HG03025 (cell line): ENCODE results near the gene TMEM156.
"Not testable (repeated sequence)": the region's sequence is repeated elsewhere in the genome, so short reads cannot be mapped to it uniquely, and the experiment has no call there.

Experiments used
- ATAC-seq: cut with Tn5 transposase; IDR thresholded peaks from one replicate; pipeline ENCODE4 v1.9.1; 2021; ENCODE audit warnings: mild to moderate bottlenecking, moderate library complexity; ENCODE audit not compliant: unreplicated experiment, low FRiP score

The TMEM156 gene

DNA sequence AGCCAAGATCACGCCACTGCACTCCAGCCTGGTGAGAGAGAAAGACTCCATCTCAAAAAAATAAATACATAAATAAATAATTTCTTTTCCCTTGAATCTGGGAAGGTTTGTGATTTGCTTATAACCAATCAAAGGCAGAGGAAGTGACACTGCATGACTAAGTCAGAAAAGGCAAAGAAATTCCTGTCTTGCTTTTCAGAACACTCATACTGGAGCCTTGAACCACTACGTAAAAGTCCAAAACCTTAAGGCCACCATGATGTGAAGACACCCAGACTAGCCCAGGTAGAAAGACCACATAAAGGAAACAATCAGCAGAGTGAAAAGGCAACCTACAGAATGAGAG is 36.6 kb downstream of the TMEM156 start:
- no peak for ATAC-seq

DNA sequence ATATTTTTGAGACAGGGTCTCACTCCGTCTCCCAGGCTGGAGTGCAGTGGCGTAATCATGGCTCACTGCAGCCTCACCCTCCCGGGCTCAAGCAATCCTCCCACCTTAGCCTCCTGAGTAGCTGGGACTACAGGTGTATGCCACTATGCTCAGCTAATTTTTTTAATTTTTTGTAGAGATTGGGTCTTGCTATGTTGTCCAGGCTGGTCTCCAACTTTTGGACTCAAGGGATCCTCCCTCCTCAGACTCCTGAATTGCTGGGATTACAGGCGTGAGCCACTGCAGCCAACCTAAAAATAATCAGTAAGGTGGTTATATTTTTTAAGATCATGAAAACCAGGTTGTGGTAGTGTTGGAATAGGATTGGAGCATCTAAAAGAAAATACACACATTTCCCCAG is 38.1 kb downstream of the TMEM156 start:
- no peak for ATAC-seq

DNA sequence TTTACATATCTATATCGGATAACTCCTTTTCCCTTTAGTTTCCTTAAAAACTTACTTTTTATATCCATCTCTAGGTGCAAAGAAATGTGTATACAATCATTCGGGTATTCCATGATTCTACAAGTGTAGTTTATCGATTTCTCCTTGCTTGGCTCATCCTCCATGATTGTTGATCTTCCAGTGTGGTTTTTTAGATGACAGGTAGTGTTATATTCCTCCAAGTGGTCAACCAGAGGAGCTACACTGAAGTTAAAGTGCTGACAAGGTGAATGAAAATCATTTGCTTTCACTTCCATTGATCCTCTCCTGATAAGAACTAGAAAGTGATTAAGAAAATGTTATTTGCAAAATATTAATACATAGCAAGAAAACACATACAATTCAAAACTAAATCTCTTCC is 38.5 kb downstream of the TMEM156 start:
- no peak for ATAC-seq

DNA sequence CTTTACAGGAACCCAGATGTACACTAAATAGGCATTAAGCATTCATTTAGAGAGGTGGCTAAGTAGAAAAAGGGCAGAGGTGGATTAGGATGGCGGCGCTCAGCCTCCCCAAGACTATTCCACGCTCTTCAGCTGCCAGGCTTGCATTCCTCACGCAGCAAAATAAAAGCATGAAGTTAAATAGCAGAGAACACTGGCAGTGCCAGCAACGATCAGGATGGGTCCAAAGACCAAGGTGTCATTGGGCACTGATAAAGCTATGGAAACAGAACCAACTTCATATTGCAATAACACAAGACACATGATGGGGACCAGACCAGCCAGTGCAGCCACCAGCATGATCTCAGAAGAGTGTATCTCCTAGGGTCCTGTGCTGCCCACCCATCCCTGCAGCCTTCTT is 42.0 kb downstream of the TMEM156 start:
- ATAC-seq, result no peak

DNA sequence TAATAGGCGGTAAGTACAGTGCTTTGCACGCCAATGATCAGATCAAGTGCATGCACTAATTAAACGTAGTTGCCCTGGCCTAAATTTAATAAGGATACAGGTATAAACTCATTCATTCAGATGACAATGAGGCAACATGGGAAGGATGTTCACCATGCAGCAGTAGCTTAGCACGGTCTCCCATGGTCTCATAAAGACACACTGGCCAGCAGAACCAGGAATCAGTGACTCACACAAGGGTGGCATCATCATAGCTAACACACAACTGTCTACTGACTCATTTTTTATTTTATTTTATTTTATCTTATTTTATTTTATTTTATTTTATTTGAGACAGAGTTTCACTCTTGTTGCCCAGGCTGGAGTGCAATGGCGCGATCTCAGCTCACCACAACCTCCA is 42.7 kb downstream of the TMEM156 start:
- ATAC-seq, result no peak

DNA sequence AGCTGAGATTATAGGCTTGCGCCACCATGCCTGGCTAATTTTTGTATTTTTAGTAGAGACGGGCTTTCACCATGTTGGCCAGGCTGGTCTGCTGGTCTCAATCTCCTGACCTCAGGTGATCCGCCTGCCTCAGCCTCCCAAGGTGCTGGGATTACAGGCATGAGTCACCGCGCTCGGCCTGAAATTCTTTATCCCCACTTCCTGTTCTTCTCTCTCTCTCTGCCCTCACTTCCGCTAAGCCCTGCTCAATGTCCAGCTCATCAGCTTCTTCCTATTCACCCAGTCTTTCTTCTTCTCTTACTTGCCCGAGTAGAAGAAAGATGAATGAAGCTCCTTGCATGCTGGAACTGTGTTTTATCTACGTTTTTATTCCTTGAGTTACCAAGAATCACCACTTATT is 43.9 kb downstream of the TMEM156 start:
- not testable (repeated sequence) for ATAC-seq

DNA sequence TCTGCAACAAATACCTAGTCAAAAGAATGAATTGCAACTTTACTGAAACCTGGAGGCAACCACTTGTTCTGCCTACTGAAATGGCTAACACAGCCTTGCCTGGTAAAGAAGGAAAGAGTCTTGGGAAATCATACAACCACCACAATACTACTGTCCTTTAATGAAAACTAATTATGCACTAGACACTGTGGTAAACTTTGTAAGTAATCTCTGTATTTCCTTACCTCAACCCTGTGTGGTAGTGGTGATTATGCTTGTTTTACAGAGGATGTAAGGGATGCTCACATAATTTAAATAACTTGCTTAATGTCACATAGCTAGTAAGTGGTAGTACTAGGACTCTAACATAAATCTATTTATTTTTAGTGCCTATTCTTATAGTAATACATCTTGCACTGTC is 44.7 kb downstream of the TMEM156 start:
- ATAC-seq, result no peak

DNA sequence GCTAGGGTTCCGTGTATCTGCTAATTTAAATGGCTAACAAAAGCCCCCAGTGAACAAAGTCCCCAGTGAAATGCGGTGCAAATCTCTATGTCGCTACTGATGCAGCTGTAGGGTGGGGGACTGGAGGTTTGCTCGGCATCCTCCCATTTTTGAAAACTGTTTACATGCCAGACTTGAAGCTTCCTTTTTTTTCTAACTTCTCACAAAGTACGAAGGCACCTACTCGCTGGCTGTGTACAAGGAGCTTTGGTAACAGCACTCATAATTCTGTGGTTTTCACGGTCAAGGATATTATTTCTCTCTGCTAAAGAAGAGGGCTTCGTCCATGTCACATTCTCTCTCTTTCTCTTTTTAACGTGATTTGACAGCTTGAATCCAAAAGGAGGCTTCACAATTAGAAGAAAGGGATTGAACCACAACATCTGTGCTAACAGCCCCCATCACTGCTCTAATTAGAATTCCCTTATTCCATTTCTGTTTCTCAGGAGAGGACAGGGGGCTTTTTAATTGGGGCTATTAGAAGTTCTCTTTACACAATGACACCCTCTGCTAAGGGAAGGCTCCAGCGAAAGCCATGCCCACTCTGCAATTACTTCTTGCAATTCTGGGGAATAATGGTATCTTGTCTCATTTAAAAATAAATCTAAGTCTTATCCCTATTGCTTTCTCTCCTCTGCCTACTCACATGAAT is 46.7 kb downstream of the TMEM156 start:
- ATAC-seq, result no peak

DNA sequence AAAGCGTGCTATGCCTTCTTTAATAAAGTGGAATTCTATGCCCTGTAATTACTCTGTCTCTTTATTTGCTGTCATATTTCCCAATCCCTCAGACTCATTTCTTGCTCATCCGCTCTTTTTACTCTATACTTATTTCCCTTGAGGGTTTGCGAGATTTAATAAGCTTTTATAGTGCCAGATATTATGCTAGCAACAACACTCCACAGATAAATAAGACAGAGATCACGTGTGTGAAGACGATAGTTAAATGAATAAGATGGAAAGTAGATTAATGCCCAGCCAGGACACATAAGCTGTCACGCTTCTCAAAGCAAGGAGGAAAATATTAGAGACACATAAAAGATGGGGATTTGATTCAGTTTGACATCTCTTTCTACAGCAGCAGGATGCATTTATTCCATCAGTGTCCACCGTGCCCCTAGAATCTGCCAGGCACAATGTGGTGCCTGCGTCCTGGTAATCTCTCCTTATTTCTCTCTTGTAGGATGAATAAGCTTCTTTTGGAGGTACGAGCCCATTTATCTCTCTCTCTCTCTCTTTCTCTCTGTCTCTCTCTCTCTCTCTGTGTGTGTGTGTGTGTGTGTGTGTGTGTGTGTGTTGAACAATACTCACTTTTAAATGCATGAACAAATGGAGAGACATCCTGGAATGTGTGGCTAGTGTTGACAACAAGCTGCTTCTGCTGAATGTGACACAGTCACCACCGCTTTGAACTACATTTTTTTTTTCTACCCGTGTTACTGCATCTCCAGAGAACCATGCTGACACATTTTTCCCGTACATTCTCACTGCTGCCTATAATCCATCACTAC is 48.2 kb downstream of the TMEM156 start:
- no peak for ATAC-seq

DNA sequence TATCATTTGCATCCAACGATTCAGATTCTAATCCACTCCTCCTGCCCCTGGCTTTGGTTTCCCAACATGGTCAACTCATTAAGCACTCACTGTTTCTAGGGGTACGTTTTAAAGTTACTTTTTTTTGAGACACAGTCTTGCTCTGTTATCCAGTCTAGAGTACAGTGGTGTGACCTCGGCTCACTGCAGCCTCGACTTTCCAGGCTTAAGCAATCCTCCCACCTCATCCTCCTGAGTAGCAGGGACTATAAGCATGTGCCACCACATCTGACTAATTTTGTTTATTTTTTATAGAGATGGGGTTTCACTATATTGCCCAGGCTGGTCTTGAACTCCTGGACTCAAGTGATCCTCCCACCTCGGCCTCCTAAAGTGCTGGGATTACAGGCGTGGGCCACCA is 48.9 kb downstream of the TMEM156 start:
- ATAC-seq, result no peak

DNA sequence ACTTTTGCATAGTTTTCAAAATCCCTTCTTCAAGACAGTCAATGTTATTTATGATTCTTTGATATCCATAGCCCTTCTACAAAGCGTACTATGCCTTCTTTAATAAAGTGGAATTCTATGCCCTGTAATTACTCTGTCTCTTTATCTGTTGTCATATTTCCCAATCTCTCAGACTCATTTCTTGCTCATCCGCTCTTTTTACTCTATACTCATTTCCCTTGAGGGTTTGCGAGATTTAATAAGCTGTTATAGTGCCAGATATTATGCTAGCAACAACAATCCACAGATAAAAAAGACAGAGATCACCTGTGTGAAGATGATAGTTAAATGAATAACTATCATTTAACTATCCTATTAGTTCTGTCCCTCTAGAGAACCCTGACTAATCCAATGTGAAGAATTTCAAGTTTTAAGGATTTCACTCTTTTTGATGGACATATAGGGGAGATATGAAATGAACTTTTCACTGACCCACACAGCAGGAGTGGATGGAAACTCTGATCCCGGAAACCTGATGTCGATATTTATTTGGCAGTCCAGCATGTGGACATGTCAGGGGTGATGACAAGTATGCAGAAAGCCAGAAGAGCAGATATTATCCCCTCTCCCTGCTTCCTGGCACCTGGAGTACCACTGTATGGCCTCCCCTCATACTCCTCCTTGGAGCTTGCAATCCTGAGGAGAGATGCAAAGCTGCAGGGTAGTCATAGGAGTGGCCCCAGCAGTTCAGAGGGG is 49.7 kb downstream of the TMEM156 start:
- no peak for ATAC-seq

DNA sequence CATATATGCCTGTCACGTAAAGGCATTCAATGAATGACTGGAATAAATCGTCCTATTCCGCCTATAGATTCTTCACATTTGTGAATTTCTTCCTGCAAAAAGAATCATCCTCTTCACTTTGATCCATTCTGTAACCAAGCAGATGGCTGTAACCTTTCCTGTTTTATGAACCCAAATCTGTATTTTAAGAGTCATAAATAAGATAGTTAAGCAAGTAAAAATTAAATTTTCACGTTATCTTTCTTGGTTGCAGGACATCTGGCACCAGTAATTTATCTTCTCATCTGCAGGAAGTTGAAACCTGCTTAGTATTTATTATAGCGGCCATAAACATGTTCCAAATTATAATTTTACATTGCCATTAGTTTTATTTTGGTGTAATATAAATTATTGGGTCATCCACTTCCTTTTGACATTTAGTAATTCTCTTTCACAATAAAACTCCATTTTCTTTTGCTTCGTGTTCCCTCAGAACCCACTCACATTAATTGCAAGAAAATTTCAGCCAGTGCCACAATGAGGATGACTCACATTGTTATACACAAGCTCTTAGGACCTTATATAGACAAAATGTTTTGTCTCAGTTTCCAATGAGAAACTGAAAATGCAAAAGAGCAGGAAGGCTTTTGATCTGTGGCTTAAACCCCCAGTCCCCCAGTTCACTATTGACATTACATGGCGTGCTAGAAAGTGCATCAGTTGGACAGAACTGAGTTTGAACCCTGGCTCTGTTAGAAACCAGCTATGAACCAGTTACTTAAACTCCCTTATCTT is 51.1 kb downstream of the TMEM156 start:
- no peak for ATAC-seq

DNA sequence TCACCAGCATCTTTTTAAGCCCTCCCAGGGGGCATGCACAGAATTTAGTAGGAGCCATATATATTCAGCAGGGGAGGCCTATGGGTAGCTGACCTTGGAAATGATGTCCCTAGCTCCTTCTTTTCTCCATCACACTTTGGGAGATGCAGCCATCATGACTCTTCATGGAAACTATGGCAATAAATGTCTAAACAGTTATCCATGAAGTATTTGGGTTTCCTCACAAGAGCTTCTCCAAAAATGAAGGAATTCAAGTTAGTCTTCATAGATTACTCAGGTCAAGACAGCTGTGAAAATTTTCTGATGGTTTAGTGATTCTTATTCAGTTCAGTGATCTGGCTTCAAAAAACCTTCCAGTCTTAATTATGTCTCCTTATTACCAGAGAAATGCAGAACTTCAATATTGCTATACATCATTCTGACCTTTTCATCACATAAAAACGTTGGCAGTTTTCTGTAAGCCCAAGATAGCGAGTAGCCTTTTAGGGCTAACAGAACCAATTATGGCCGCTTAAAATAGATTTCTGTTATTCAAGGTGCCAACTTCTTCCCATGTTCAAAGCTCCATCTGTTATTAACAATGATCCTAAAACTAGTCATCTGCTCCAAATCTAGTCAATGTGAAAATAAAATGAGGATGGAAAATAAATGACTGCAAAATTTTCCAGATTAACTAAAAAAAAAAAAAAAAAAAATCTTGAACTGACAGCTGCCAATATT is 52.5 kb downstream of the TMEM156 start:
- ATAC-seq, result no peak

DNA sequence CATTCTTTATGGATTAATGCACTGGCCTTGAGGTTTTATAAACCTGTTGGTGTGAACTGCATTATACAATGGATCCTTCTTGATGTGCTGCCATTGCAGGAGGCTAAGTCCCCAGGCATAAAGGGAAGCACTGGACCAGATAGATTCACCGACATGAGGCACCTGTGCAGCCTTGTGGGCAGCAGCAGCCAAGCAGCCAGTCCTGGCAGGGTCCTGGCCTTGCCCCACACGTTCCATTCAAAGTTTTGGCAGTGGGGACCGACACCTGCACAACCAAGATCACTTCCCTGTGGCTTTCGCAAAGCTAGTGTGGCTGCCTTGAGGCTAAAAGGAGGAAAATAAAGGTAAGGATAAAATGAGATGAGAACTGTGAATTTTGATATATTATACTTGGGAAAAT is 53.1 kb downstream of the TMEM156 start:
- no peak for ATAC-seq

DNA sequence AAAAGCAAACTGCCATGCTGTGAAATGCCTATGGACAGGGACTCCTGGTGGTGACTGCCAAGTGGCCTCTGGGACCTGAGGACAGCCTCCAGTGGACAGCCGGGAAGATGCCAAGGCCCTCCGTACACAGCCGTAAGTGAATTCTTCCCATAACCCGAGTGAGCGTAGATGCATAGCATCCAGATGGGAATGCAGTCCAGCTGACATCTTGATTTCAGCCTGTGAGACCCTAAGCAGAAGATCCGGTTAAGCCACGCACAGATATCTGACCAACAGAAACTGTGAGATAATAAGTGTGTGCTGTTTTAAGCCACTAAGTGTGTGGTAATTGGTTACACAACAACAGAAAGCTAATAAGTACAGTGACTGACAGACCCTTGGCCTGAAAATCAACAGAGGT is 55.9 kb downstream of the TMEM156 start:
- ATAC-seq, result no peak

DNA sequence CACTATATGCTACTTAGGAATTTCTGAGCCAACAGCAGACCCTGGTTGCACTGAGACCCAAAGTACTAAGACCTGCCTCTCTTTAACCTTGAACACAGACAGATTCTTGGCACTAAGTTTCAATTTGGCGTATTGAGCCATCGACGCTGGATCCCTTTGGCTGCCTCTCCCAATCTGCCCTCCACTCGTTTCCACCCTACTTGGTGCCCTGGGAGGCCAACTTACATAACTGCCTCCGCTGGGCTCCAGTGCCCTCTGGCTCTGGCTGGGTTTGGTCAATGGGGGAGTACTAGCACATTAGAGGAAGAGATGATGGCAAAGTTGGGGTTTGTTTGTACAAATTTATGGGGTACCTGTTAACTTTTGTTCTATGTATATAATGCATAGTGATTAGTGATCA is 63.5 kb downstream of the TMEM156 start:
- ATAC-seq, result no peak

DNA sequence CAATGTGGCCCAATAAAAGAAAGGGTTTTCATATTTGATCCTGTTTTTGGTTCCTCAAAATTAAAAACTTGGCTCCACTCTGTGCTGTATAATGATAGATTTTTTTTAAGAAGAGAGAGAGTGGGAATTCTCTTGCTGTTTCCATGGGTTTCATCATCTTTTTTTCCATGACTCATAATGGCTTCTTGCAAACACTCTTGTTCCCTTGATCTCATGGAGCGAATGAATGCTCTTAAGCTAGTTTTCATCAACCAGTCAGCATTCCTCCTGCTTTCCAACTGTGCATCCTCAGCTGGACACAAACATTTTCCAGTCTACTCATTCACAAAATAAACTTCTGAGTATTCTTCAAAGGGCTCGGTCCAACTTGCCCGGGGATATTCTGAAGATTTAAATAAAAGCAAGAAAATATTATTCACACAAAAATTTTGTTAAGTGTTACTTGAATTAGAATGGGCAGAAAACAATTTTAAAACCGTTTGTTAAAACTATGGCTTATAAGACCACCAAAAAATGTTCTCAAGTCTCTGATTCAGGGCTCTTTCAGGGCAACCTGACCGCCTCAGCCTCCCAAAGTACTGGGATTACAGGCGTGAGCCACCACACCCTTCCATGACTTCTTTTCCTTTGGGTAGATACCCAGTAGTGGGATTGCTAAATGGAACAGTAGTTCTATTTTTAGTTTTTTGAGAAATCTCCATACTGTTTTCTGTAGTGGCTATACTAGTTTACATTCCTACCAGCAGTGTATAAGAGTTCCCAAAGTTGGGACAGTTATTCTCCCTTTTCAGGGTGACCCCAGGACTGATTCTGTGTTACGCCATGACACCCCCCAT is 64.7 kb downstream of the TMEM156 start:
- no peak for ATAC-seq

DNA sequence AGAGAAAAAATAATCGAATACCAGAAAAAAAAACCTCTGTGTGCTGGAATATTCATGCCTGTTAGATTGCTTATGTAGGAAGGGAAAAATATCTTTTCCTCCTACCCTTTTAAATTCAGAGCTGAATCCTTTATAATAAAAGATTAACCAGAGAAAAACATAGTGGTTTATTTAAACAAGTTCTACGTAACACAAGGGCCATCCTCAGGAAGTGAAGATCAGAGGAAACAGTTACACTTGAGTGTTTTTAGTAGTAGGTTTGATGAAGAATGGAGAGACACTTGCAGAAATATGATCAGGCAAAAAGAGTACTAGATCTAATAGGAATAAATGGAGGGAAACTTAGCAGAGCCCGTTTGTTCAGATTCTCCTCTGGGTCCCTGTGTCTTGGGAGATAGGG is 66.3 kb downstream of the TMEM156 start:
- ATAC-seq, result no peak
